HepG2 (cell line): Measurements from ENCODE around the gene DPH7. TPM values are rescaled to one million over a fixed set of nuclear protein-coding genes. Genes with fewer than 3 reads are reported as not detected.

Experiments
- ATAC-seq: fragments of 200-7000 bp; cut with Tn5 transposase; 3 replicates; pipeline ENCODE4 v1.9.1; 2020; ENCODE audit warnings: mild to moderate bottlenecking, moderate library complexity
- BruUV-seq: library from RNA; stranded (reverse); fragments of 400-500 nt; replicated peaks from 2 replicates; lab custom pipeline; 2021; lab: Mats Ljungman, UMichigan
- CTCF ChIA-PET: fragments of 300-600 bp; formaldehyde crosslinking; extraction: SDS; loops from one replicate; lab custom pipeline; 2021; ENCODE audit warnings: low total read pairs, inconsistent platforms, low intra/inter-chr PET ratio; lab: Yijun Ruan, JAX
- POLR2A ChIA-PET: fragments of 350-600 bp; sonication (Branson Sonifier 250); formaldehyde crosslinking; loops from one replicate; lab custom pipeline; 2020; ENCODE audit warnings: antibody characterized with exemption, inconsistent platforms; lab: Yijun Ruan, JAX
- DNase-seq: peaks from one replicate; pipeline ENCODE4 v3.0.0-alpha.2; 2015; ENCODE audit warnings: low spot score
- FAIRE-seq: peaks from 3 replicates; lab custom pipeline; 2011; peaks lifted over from hg19 to GRCh38; lab: Jason Lieb, UNC
- H2AFZ ChIP-seq: one replicate; pipeline ENCODE4 v1.6.1; 2011; ENCODE audit warnings: low read length, inconsistent platforms
- H3K27ac ChIP-seq: fragments of 300-600 bp; 3 replicates; pipeline ENCODE4 v1.8.0; 2011; ENCODE audit warnings: mixed run types, mild to moderate bottlenecking, mixed read lengths, low read length, inconsistent platforms; ENCODE audit not compliant: insufficient read depth; ENCODE audit errors: extremely low read length
- H3K27me3 ChIP-seq, 2 experiments: fragments of 200-600 bp in 1 of 2; 2 replicates in 1 of 2; 3 replicates in 1 of 2; pipeline versions ENCODE4 v1.6.0 to v1.8.0; 2011; ENCODE audit warnings: low read length in 2 of 2, mild to moderate bottlenecking in 2 of 2, moderate library complexity in 2 of 2, inconsistent platforms in 1 of 2; ENCODE audit not compliant: insufficient read depth in 2 of 2, control insufficient read depth in 1 of 2
- H3K36me3 ChIP-seq, 2 experiments: fragments of 200-600 bp in 1 of 2; replicated peaks in 1 of 2; 2 replicates in 1 of 2; 3 replicates in 1 of 2; pipeline versions ENCODE4 v1.5.1 to v1.8.0; 2011; ENCODE audit warnings: low read length in 2 of 2, inconsistent platforms in 1 of 2; ENCODE audit not compliant: insufficient read depth in 2 of 2, control insufficient read depth in 1 of 2
- H3K4me1 ChIP-seq: 2 replicates; pipeline ENCODE4 v1.5.1; 2012; ENCODE audit warnings: low read length, inconsistent platforms; ENCODE audit not compliant: insufficient read depth
- H3K4me2 ChIP-seq: 2 replicates; pipeline ENCODE4 v1.6.0; 2011; ENCODE audit warnings: low read depth, low read length, inconsistent platforms
- H3K4me3 ChIP-seq, 3 experiments: fragments of 200-600 bp in 1 of 3; sonication (generic), shearing (Covaris generic) in 1 of 3; replicated peaks in 1 of 3; 2 replicates each; pipeline ENCODE4 v1.5.1; 2011 to 2016; ENCODE audit warnings: low read length in 3 of 3, inconsistent platforms in 2 of 3, low read depth in 2 of 3, mild to moderate bottlenecking in 2 of 3, control low read depth in 1 of 3, mixed read lengths in 1 of 3; ENCODE audit not compliant: insufficient read depth in 1 of 3
- H3K79me2 ChIP-seq: one replicate; pipeline ENCODE4 v1.6.1; 2011; ENCODE audit warnings: low read length, inconsistent platforms; ENCODE audit not compliant: insufficient read depth
- H3K9ac ChIP-seq: 2 replicates; pipeline ENCODE4 v1.6.0; 2011; ENCODE audit warnings: mild to moderate bottlenecking, low read depth, low read length, inconsistent platforms; ENCODE audit not compliant: insufficient read depth
- H3K9me3 ChIP-seq: 2 replicates; pipeline ENCODE4 v1.5.1; 2012; ENCODE audit warnings: mild to moderate bottlenecking, low read length
- H4K20me1 ChIP-seq: 2 replicates; pipeline ENCODE4 v1.6.0; 2011; ENCODE audit warnings: inconsistent platforms, mild to moderate bottlenecking, low read length, moderate library complexity; ENCODE audit not compliant: insufficient read depth
- CENPX ChIP-seq: sonication (generic); formaldehyde crosslinking; IDR thresholded peaks from 2 replicates; pipeline ENCODE4 v1.9.0; 2021; ENCODE audit warnings: mild to moderate bottlenecking, missing genetic modification reagents, moderate library complexity
- CHCHD3 ChIP-seq: sonication (generic); formaldehyde crosslinking; IDR thresholded peaks from 2 replicates; pipeline ENCODE4 v1.8.0; 2022; ENCODE audit warnings: mild to moderate bottlenecking, missing genetic modification reagents, moderate library complexity
- ERF ChIP-seq: IDR thresholded peaks from 2 replicates; pipeline ENCODE4 v1.6.1; 2018; ENCODE audit warnings: missing biosample characterization, missing genetic modification reagents
- HES4 ChIP-seq: sonication (generic); formaldehyde crosslinking; IDR thresholded peaks from 2 replicates; pipeline ENCODE4 v1.9.0; 2021; ENCODE audit warnings: mild to moderate bottlenecking, missing genetic modification reagents, borderline replicate concordance
- HNRNPL ChIP-seq: fragments of 200-400 bp; formaldehyde crosslinking; IDR thresholded peaks from 2 replicates; pipeline ENCODE4 v1.6.1; 2017; ENCODE audit warnings: mild to moderate bottlenecking, low read depth, low read length
- HOXA3 ChIP-seq: sonication (generic); formaldehyde crosslinking; IDR thresholded peaks from 2 replicates; pipeline ENCODE4 v1.5.0; 2020; ENCODE audit warnings: missing genetic modification reagents
- ISX ChIP-seq: sonication (generic); formaldehyde crosslinking; conservative IDR thresholded peaks from 2 replicates; pipeline ENCODE4 v1.5.0; 2020; ENCODE audit warnings: missing genetic modification reagents
- NR1H2 ChIP-seq: sonication (generic); formaldehyde crosslinking; IDR thresholded peaks from 2 replicates; pipeline ENCODE4 v1.8.1; 2022; ENCODE audit warnings: low read depth, missing genetic modification reagents, borderline replicate concordance
- RORA ChIP-seq: sonication (generic); formaldehyde crosslinking; IDR thresholded peaks from 2 replicates; pipeline ENCODE4 v1.5.0; 2020; ENCODE audit warnings: mild to moderate bottlenecking, missing genetic modification reagents, moderate library complexity
- SIX1 ChIP-seq: sonication (generic); formaldehyde crosslinking; IDR thresholded peaks from 2 replicates; pipeline ENCODE4 v1.4.0; 2020; ENCODE audit warnings: missing genetic modification reagents, borderline replicate concordance
- TRIM24 ChIP-seq: sonication (generic); formaldehyde crosslinking; IDR thresholded peaks from 2 replicates; pipeline ENCODE4 v1.8.0; 2022; ENCODE audit warnings: mild to moderate bottlenecking, missing genetic modification reagents
- ZKSCAN8 ChIP-seq: IDR thresholded peaks from 2 replicates; pipeline ENCODE4 v1.6.1; 2016; ENCODE audit warnings: borderline replicate concordance, missing genetic modification reagents, missing compliant biosample characterization
- ZNF160 ChIP-seq: sonication (generic); formaldehyde crosslinking; IDR thresholded peaks from 2 replicates; pipeline ENCODE4 v1.8.0; 2022; ENCODE audit warnings: mild to moderate bottlenecking, inconsistent platforms, missing genetic modification reagents
- ZNF530 ChIP-seq: sonication (generic); formaldehyde crosslinking; IDR thresholded peaks from 2 replicates; pipeline ENCODE4 v1.5.0; 2020; ENCODE audit warnings: low read depth, mild to moderate bottlenecking, missing genetic modification reagents
- ZNF713 ChIP-seq: sonication (generic); formaldehyde crosslinking; IDR thresholded peaks from 2 replicates; pipeline ENCODE4 v1.4.0; 2020; ENCODE audit warnings: mild to moderate bottlenecking, missing genetic modification reagents
- ZNF761 ChIP-seq: sonication (generic); formaldehyde crosslinking; conservative IDR thresholded peaks from 2 replicates; pipeline ENCODE4 v1.4.0; 2020; ENCODE audit warnings: mild to moderate bottlenecking, missing genetic modification reagents
- WGBS: methylation state at CpG from one replicate; pipeline ENCODE4 v1.1.6; 2017; ENCODE audit warnings: low lambda C conversion rate; 5-methylcytosine and 5-hydroxymethylcytosine counted together
- in situ Hi-C: cut with HindIII; loops from 2 replicates; pipeline ENCODE4 v1.10.0; 2017; ENCODE audit warnings: low pct_unique_long_range_greater_than_20kb; ENCODE audit not compliant: extremely low pct_ligation_motif_present
- intact Hi-C: fragments of 100-400 bp; cut with micrococcal nuclease; formaldehyde crosslinking; loops from one replicate; pipeline ENCODE4 v1.10.0; 2022; ENCODE audit not compliant: unreplicated experiment
- polyA plus RNA-seq, 8 experiments: library from polyadenylated mRNA; depleted of rRNA in 3 of 8; stranded (reverse) in 7 of 8; unstranded in 1 of 8; fragments of >200 nt; fragmentation: Illumina TruSeq in 4 of 8; extraction: Trizol in 4 of 8; gene quantifications; 2 replicates each; pipeline versions ENCODE4 v1.2.1 to v1.2.3, GENCODE V29; 2011 to 2016; ENCODE audit warnings: low read depth in 4 of 8, missing spikeins in 1 of 8, mixed read lengths in 1 of 8; ENCODE audit not compliant: insufficient read depth in 1 of 8
- total RNA-seq, 5 experiments: library from RNA; depleted of rRNA; stranded (reverse); fragments of >200 nt; fragmentation: Illumina TruSeq; extraction: Trizol; gene quantifications; 2 replicates each; pipeline ENCODE4 v1.2.3, GENCODE V29; 2016; ENCODE audit warnings: low read depth in 1 of 5
- TF ChIP-seq, protein P1 (sequence below): sonication (generic); formaldehyde crosslinking; conservative IDR thresholded peaks from 2 replicates; pipeline ENCODE4 v1.4.0; 2020; ENCODE audit warnings: mild to moderate bottlenecking, missing genetic modification reagents, moderate library complexity

DPH7 gene
- total and polyA plus RNA-seq, 2 of the 13 experiments (the other 11 are each of a cell fraction or from before 2014, with no cell fraction given), result 27.6 to 31.6 TPM

GRCh38 chr9:137564817-137565411, 13.8 kb downstream of the DPH7 start:
- Histone ChIP-seq H3K36me3 (peaks cover 2 to 26% of the 10 kb centered on the region in 2 experiments; a peak in 3 of 5 replicates), H3K4me3 (no peak overlapping the region), H3K27ac (no peak overlapping the region), H3K9me3 (no peaks in the 10 kb centered on the region), H3K27me3 (no peaks in the 10 kb centered on the region), H3K79me2 (peaks cover 2% of the 10 kb centered on the region), H3K4me2 (no peak overlapping the region), H4K20me1 (no peaks in the 10 kb centered on the region), H2AFZ (no peak overlapping the region), H3K4me1 (peaks cover 20% of the 10 kb centered on the region), H3K9ac (no peak overlapping the region)
- intact Hi-C loops (no loop called here), in situ Hi-C loops (no loop called here)
- ChIA-PET POLR2A (no interaction called here), CTCF (no interaction called here)
- FAIRE-seq, result no peak
- no peak for ATAC-seq
- over 99% methylated on average over 12 of the region's 18 CpGs for WGBS
- no TSS peak for BruUV-seq
- TF ChIP-seq ISX (CRISPR knock-in tag) (no peak), SIX1 (CRISPR knock-in tag) (no peak), ZNF761 (no peak), ZKSCAN8 (CRISPR knock-in tag) (no peak), ZNF160 (CRISPR knock-in tag) (no peak), HOXA3 (CRISPR knock-in tag) (no peak), CHCHD3 (CRISPR knock-in tag) (no peak), HNRNPL (no peak), ZNF713 (CRISPR knock-in tag) (no peak), NR1H2 (CRISPR knock-in tag) (no peak), RORA (CRISPR knock-in tag) (no peak), HES4 (no peak), ZNF530 (CRISPR knock-in tag) (no peak), TRIM24 (CRISPR knock-in tag) (no peak), ERF (CRISPR knock-in tag) (no peak), CENPX (CRISPR knock-in tag) (no peak)
- TF ChIP-seq, protein P1, sequence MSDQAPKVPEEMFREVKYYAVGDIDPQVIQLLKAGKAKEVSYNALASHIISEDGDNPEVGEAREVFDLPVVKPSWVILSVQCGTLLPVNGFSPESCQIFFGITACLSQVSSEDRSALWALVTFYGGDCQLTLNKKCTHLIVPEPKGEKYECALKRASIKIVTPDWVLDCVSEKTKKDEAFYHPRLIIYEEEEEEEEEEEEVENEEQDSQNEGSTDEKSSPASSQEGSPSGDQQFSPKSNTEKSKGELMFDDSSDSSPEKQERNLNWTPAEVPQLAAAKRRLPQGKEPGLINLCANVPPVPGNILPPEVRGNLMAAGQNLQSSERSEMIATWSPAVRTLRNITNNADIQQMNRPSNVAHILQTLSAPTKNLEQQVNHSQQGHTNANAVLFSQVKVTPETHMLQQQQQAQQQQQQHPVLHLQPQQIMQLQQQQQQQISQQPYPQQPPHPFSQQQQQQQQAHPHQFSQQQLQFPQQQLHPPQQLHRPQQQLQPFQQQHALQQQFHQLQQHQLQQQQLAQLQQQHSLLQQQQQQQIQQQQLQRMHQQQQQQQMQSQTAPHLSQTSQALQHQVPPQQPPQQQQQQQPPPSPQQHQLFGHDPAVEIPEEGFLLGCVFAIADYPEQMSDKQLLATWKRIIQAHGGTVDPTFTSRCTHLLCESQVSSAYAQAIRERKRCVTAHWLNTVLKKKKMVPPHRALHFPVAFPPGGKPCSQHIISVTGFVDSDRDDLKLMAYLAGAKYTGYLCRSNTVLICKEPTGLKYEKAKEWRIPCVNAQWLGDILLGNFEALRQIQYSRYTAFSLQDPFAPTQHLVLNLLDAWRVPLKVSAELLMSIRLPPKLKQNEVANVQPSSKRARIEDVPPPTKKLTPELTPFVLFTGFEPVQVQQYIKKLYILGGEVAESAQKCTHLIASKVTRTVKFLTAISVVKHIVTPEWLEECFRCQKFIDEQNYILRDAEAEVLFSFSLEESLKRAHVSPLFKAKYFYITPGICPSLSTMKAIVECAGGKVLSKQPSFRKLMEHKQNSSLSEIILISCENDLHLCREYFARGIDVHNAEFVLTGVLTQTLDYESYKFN, result no peak
- no peak for DNase-seq
